Uterus (tissue), 4 donors: Measurements from ENCODE around the gene DRD3. TPM values are rescaled to one million over a fixed set of nuclear protein-coding genes. Genes with fewer than 3 reads are reported as not detected.

Source experiments
- DNase-seq, 2 donors: peaks; one replicate each; pipeline ENCODE4 v3.0.0-alpha.2; 2019 to 2020
- H3K27ac ChIP-seq, 2 donors: fragments of 200-600 bp; sonication (generic); 1 replicate in 1 of 2; 2 replicates in 1 of 2; pipeline ENCODE4 v1.5.1; 2016 to 2018
- H3K27me3 ChIP-seq, 2 donors: fragments of 200-600 bp; sonication (generic); one replicate each; pipeline ENCODE4 v1.5.1; 2018 to 2019; ENCODE audit warnings: control low read depth in 1 of 2
- H3K36me3 ChIP-seq, 2 donors: fragments of 200-600 bp; sonication (generic); one replicate each; pipeline ENCODE4 v1.5.1; 2019; ENCODE audit warnings: control low read depth in 1 of 2
- H3K4me1 ChIP-seq, 2 donors: fragments of 200-600 bp; sonication (generic); one replicate each; pipeline ENCODE4 v1.5.1; 2018 to 2019; ENCODE audit warnings: control low read depth in 1 of 2
- H3K4me3 ChIP-seq, 2 donors: fragments of 200-600 bp; sonication (generic); 1 replicate in 1 of 2; 2 replicates in 1 of 2; pipeline ENCODE4 v1.5.1; 2018 to 2019; ENCODE audit warnings: mild to moderate bottlenecking in 1 of 2
- H3K9me3 ChIP-seq, 2 donors: fragments of 200-600 bp; sonication (generic); one replicate each; pipeline ENCODE4 v1.5.1; 2019; ENCODE audit warnings: control low read depth in 1 of 2
- CTCF ChIP-seq, 4 experiments: fragments of 200-600 bp in 2 of 4; fragments of 450-650 bp in 2 of 4; sonication (generic) in 2 of 4; IDR thresholded peaks; one replicate each; pipeline ENCODE4 v1.5.1; 2016 to 2019; ENCODE audit warnings: antibody characterized with exemption in 4 of 4, mild to moderate bottlenecking in 2 of 4, moderate library complexity in 1 of 4
- POLR2A ChIP-seq, 2 donors: fragments of 450-650 bp; IDR thresholded peaks; one replicate each; pipeline ENCODE4 v1.6.1; 2016; ENCODE audit warnings: antibody characterized with exemption in 2 of 2, mild to moderate bottlenecking in 1 of 2, moderate library complexity in 1 of 2
- intact Hi-C: fragments of 100-400 bp; cut with DNase I; formaldehyde crosslinking; loops from one replicate; pipeline ENCODE4 v1.15.1; 2023; ENCODE audit warnings: low total_unique reads
- total RNA-seq, 4 donors: library from RNA; depleted of rRNA in 3 of 4; stranded (reverse); fragments of >200 nt in 3 of 4; gene quantifications; one replicate each; pipeline versions ENCODE4 v1.1.0 to v1.2.4, GENCODE V29; 2014 to 2023
- donor health status: DM: yes; HTN: yes; CAD: no.

The DRD3 gene
- total RNA-seq, 4 donors from 2014 or later: not detected

GRCh38 chr3:114216186-114216970, 37.5 kb upstream of the DRD3 start:
- no peak for DNase-seq
- no peaks in the 10 kb centered on the region for H3K27me3 ChIP-seq
- no peaks in the 10 kb centered on the region for H3K36me3 ChIP-seq
- no peak overlapping the region for H3K27ac ChIP-seq
- TF ChIP-seq CTCF (IDR thresholded peaks at IDR 0.05) (no peak), POLR2A (IDR thresholded peaks at IDR 0.05) (no peak)
- intact Hi-C loops: no loop called here
- no peak overlapping the region for H3K4me3 ChIP-seq
- H3K4me1 ChIP-seq: no peaks in the 10 kb centered on the region
- no peaks in the 10 kb centered on the region for H3K9me3 ChIP-seq

GRCh38 chr3:114214542-114215341, 35.9 kb upstream of the DRD3 start:
- no peak for TF ChIP-seq POLR2A (IDR thresholded peaks at IDR 0.05)
- no peak for TF ChIP-seq CTCF (IDR thresholded peaks at IDR 0.05)
- Histone ChIP-seq H3K4me1 (no peaks in the 10 kb centered on the region), H3K36me3 (no peaks in the 10 kb centered on the region), H3K27me3 (no peaks in the 10 kb centered on the region), H3K27ac (no peak overlapping the region), H3K9me3 (no peaks in the 10 kb centered on the region), H3K4me3 (no peak overlapping the region)
- no peak for DNase-seq
- intact Hi-C loops: no loop called here

GRCh38 chr3:114213627-114214541, 35.0 kb upstream of the DRD3 start:
- intact Hi-C loops: no loop called here
- Histone ChIP-seq H3K4me1 (no peaks in the 10 kb centered on the region), H3K27ac (no peak overlapping the region), H3K9me3 (no peaks in the 10 kb centered on the region), H3K4me3 (no peak overlapping the region), H3K36me3 (no peaks in the 10 kb centered on the region), H3K27me3 (no peaks in the 10 kb centered on the region)
- no peak for DNase-seq
- TF ChIP-seq CTCF (IDR thresholded peaks at IDR 0.05) (no peak), POLR2A (IDR thresholded peaks at IDR 0.05) (no peak)

- no peak overlapping the region for H3K4me3 ChIP-seq
- no peaks in the 10 kb centered on the region for H3K36me3 ChIP-seq
- H3K27me3 ChIP-seq: no peaks in the 10 kb centered on the region
- no peak for DNase-seq
- intact Hi-C loops: no loop called here
- no peak for TF ChIP-seq POLR2A (IDR thresholded peaks at IDR 0.05)
- TF ChIP-seq CTCF (IDR thresholded peaks at IDR 0.05): no peak
- H3K4me1 ChIP-seq: no peaks in the 10 kb centered on the region
- no peak overlapping the region for H3K27ac ChIP-seq
- no peaks in the 10 kb centered on the region for H3K9me3 ChIP-seq
These were observed 34.4 kb upstream of the DRD3 start for GRCh38 chr3:114213292-114213626.
